Activated CD8-positive, alpha-beta T cell treated with anti-CD3 and anti-CD28 coated beads, Interleukin-2, amount 10 ng/mL, durations not matched to agents 7 days and 5 days (primary cell): Measurements from ENCODE around the gene PRKD3. TPM values are rescaled to one million over a fixed set of nuclear protein-coding genes. Genes with fewer than 3 reads are reported as not detected.

Source experiments
- ATAC-seq: fragments of 150-1000 bp; cut with Tn5 transposase; one replicate; pipeline ENCODE4 v1.10.0; 2021; ENCODE audit warnings: moderate library complexity
- CTCF ChIA-PET: fragments of 350-600 bp; sonication (Branson Sonifier 250); formaldehyde crosslinking; loops from one replicate; lab custom pipeline; 2021; ENCODE audit warnings: antibody characterized with exemption; lab: Charles Lee
- POLR2A ChIA-PET: fragments of 350-600 bp; sonication (Branson Sonifier 250); formaldehyde crosslinking; loops from one replicate; lab custom pipeline; 2021; ENCODE audit warnings: antibody characterized with exemption; lab: Charles Lee
- DNase-seq: peaks from one replicate; pipeline ENCODE4 v3.0.0-alpha.2; 2020
- H3K27ac Mint-ChIP-seq: one replicate; pipeline ENCODE4 v1.8.0; 2021; ENCODE audit warnings: mild to moderate bottlenecking, mixed read lengths
- H3K27me3 Mint-ChIP-seq: one replicate; pipeline ENCODE4 v1.8.0; 2021; ENCODE audit warnings: low read depth, mixed read lengths
- H3K36me3 Mint-ChIP-seq: one replicate; pipeline ENCODE4 v1.8.0; 2021; ENCODE audit warnings: low read depth, mixed read lengths
- H3K4me1 Mint-ChIP-seq: one replicate; pipeline ENCODE4 v1.8.0; 2021; ENCODE audit warnings: low read depth, mixed read lengths
- H3K4me3 Mint-ChIP-seq: one replicate; pipeline ENCODE4 v1.8.0; 2021; ENCODE audit warnings: mild to moderate bottlenecking, mixed read lengths
- H3K9me3 Mint-ChIP-seq: one replicate; pipeline ENCODE4 v1.8.0; 2022; ENCODE audit warnings: mixed read lengths; ENCODE audit not compliant: insufficient read depth
- total RNA-seq, 2 experiments: library from RNA; stranded (reverse); gene quantifications; one replicate each; pipeline ENCODE4 v1.2.3, GENCODE V29; 2021

PRKD3 gene
- total RNA-seq, 2 experiments from 2014 or later, result 18.7 to 21.5 TPM

GRCh38 chr2:37282746-37283145 lies 41.9 kb downstream of the PRKD3 start:
- no peak for ATAC-seq
- CTCF ChIA-PET, result no interaction called here
- no peak overlapping the region for H3K27ac Mint-ChIP-seq

DNA sequence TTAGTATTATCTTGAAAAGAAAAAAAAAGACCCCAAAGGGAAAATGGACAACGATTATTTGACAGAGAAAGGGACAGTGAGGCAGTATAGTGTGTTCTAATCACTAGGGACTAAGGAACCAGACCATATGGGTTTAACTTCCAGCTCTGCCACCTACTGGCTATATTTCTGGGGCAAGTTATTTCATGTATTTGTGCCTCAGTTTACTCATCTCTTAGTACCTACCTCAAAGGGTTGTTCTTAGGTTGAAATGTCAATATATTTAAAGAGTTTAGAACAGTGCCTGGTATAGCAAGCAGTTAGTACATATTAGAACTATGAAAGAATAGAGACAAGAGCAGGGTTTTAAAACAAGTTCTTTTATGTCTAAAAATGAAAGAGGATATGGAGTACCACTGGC lies 42.7 kb downstream of the PRKD3 start:
- H3K4me3 Mint-ChIP-seq, result no peak overlapping the region
- H3K36me3 Mint-ChIP-seq, result peaks cover 10% of the 10 kb centered on the region
- no peaks in the 10 kb centered on the region for H3K4me1 Mint-ChIP-seq
- H3K27ac Mint-ChIP-seq, result no peak overlapping the region
- DNase-seq, result no peak
- ChIA-PET POLR2A (no interaction called here), CTCF (no interaction called here)
- H3K27me3 Mint-ChIP-seq, result no peaks in the 10 kb centered on the region
- ATAC-seq, result no peak
- no peaks in the 10 kb centered on the region for H3K9me3 Mint-ChIP-seq

More at GRCh38 chr2:37282746-37283145, 41.9 kb downstream of the PRKD3 start:
- no peak overlapping the region for H3K4me3 Mint-ChIP-seq
- no peaks in the 10 kb centered on the region for H3K27me3 Mint-ChIP-seq
- H3K9me3 Mint-ChIP-seq, result no peaks in the 10 kb centered on the region
- peaks cover 14% of the 10 kb centered on the region for H3K36me3 Mint-ChIP-seq
- POLR2A ChIA-PET, result no interaction called here
- H3K4me1 Mint-ChIP-seq, result no peaks in the 10 kb centered on the region
- no peak for DNase-seq

- Mint-ChIP-seq H3K27me3 (no peaks in the 10 kb centered on the region), H3K4me1 (no peaks in the 10 kb centered on the region), H3K4me3 (no peak overlapping the region), H3K27ac (no peak overlapping the region), H3K9me3 (no peaks in the 10 kb centered on the region), H3K36me3 (peaks cover 12% of the 10 kb centered on the region)
- ChIA-PET CTCF (interaction anchor here (1.0 kb wide), 1 partner anchor 9 kb away, joined by 3 read pairs; no protein-coding TSS in a partner anchor), POLR2A (no interaction called here)
- ATAC-seq, result no peak
- DNase-seq, result no peak
These were observed 48.3 kb downstream of the PRKD3 start for GRCh38 chr2:37276291-37276690.

Other genes starting within 250 kb of the PRKD3 start
- 10 to 100 TPM; 16.4 to 17.0 TPM for gene HEATR5B, start 240.5 kb downstream of the PRKD3 start, total RNA-seq
- gene GPATCH11, start 240.3 kb downstream of the PRKD3 start, total RNA-seq, result 10 to 100 TPM; 11.2 to 11.8 TPM
- gene EIF2AK2, start 167.9 kb downstream of the PRKD3 start, total RNA-seq, result 100 to 1,000 TPM; 113 to 117 TPM
- gene SULT6B1, start 136.2 kb downstream of the PRKD3 start, total RNA-seq, result not detected
- 10 to 100 TPM; 35.1 to 36.0 TPM for gene CEBPZOS, start 128.3 kb downstream of the PRKD3 start, total RNA-seq
- gene CEBPZ, start 93.2 kb downstream of the PRKD3 start, total RNA-seq, result 10 to 100 TPM; 46.7 to 54.4 TPM
- gene NDUFAF7, start 93.2 kb downstream of the PRKD3 start, total RNA-seq, result 10 to 100 TPM; 19.7 to 20.0 TPM
- not detected for gene QPCT, start 19.8 kb upstream of the PRKD3 start, total RNA-seq